Neural cell (in vitro differentiated cells): ENCODE results near the gene SPIN1.

Source experiments
- CTCF ChIP-seq: fragments of 450-650 bp; IDR thresholded peaks from 2 replicates; pipeline ENCODE4 v1.5.1; 2014; ENCODE audit warnings: antibody characterized with exemption, mild to moderate bottlenecking, moderate library complexity; ENCODE audit not compliant: poor library complexity, severe bottlenecking
- EP300 ChIP-seq: fragments of 450-650 bp; conservative IDR thresholded peaks from 2 replicates; pipeline ENCODE4 v1.6.1; 2014; ENCODE audit warnings: antibody characterized with exemption, mild to moderate bottlenecking, moderate library complexity; ENCODE audit not compliant: poor library complexity, severe bottlenecking
- EZH2 ChIP-seq: fragments of 200-600, 300-800 bp; shearing (Covaris generic), sonication (generic); IDR thresholded peaks from 2 replicates; pipeline ENCODE4 v1.6.1; 2014; ENCODE audit warnings: antibody characterized with exemption, low read length, borderline replicate concordance, mild to moderate bottlenecking; ENCODE audit not compliant: insufficient read depth, poor library complexity, severe bottlenecking
- MXI1 ChIP-seq: fragments of 450-650 bp; conservative IDR thresholded peaks from 2 replicates; pipeline ENCODE4 v1.6.1; 2014; ENCODE audit warnings: antibody characterized with exemption, mild to moderate bottlenecking; ENCODE audit not compliant: poor library complexity, severe bottlenecking
- POLR2AphosphoS5 ChIP-seq: IDR thresholded peaks from 2 replicates; pipeline ENCODE4 v1.6.1; 2012
- RAD21 ChIP-seq: fragments of 450-650 bp; conservative IDR thresholded peaks from 2 replicates; pipeline ENCODE4 v1.6.1; 2014; ENCODE audit warnings: antibody characterized with exemption, mild to moderate bottlenecking, moderate library complexity
- REST ChIP-seq: IDR thresholded peaks from 2 replicates; pipeline ENCODE4 v1.6.1; 2012; ENCODE audit warnings: borderline replicate concordance
- SMC3 ChIP-seq: fragments of 450-650 bp; conservative IDR thresholded peaks from 2 replicates; pipeline ENCODE4 v1.6.1; 2014; ENCODE audit warnings: antibody characterized with exemption, mild to moderate bottlenecking, moderate library complexity; ENCODE audit not compliant: poor library complexity

GRCh38 chr9:88447431-88447830, 59.2 kb downstream of the SPIN1 start:
- TF ChIP-seq CTCF (no peak), POLR2AphosphoS5 (no peak), EZH2 (no peak), RAD21 (no peak), EP300 (no peak), SMC3 (no peak), REST (no peak), MXI1 (no peak)
